Testis (tissue), 3 donors: ENCODE data around the gene STK17A. TPM values are rescaled to one million over a fixed set of nuclear protein-coding genes. Genes with fewer than 3 reads are reported as not detected.

Experiments used
- DNase-seq: peaks from one replicate; pipeline ENCODE4 v3.0.0-alpha.2; 2019
- H3K27ac ChIP-seq, 2 donors: fragments of 200-600 bp; sonication (generic); one replicate each; pipeline ENCODE4 v1.5.1; 2019
- H3K27me3 ChIP-seq: fragments of 200-600 bp; sonication (generic); one replicate; pipeline ENCODE4 v1.5.1; 2019
- H3K36me3 ChIP-seq: fragments of 200-600 bp; sonication (generic); one replicate; pipeline ENCODE4 v1.5.1; 2017; ENCODE audit warnings: low read depth; ENCODE audit errors: missing control alignments
- H3K4me1 ChIP-seq: fragments of 200-600 bp; sonication (generic); one replicate; pipeline ENCODE4 v1.5.1; 2019
- H3K4me3 ChIP-seq, 2 donors: fragments of 200-600 bp; sonication (generic); one replicate each; pipeline ENCODE4 v1.5.1; 2017 to 2019
- H3K9me3 ChIP-seq: fragments of 200-600 bp; sonication (generic); one replicate; pipeline ENCODE4 v1.5.1; 2017
- CTCF ChIP-seq, 3 experiments: fragments of 450-650 bp in 2 of 3; fragments of 200-600 bp in 1 of 3; sonication (generic) in 1 of 3; IDR thresholded peaks; one replicate each; pipeline ENCODE4 v1.5.1; 2016 to 2019; ENCODE audit warnings: antibody characterized with exemption in 3 of 3, mild to moderate bottlenecking in 2 of 3, moderate library complexity in 1 of 3
- POLR2A ChIP-seq: fragments of 450-650 bp; IDR thresholded peaks from one replicate; pipeline ENCODE4 v1.6.1; 2017; ENCODE audit warnings: antibody characterized with exemption, mild to moderate bottlenecking, moderate library complexity
- WGBS, 2 donors: methylation state at CpG; one replicate each; pipeline ENCODE4 v1.1.5; 2018; 5-methylcytosine and 5-hydroxymethylcytosine counted together
- intact Hi-C: fragments of 100-400 bp; cut with DNase I; formaldehyde crosslinking; loops from one replicate; pipeline ENCODE4 v1.15.1; 2023; ENCODE audit warnings: low total_unique reads
- polyA plus RNA-seq: library from polyadenylated mRNA; stranded (reverse); fragments of 350-450 nt; fragmentation: Illumina TruSeq; extraction: RNeasy Lipid Tissue Mini Kit (QIAGEN cat#74804); gene quantifications from one replicate; pipeline ENCODE4 v1.2.3, GENCODE V29; 2014; ENCODE audit warnings: low read depth, low replicate concordance; ENCODE audit not compliant: insufficient read depth
- total RNA-seq, 2 donors: library from RNA; depleted of rRNA; stranded (reverse); fragments of >200 nt; gene quantifications; one replicate each; pipeline ENCODE4 v1.2.3, GENCODE V29; 2016

Gene STK17A
- total and polyA plus RNA-seq, 3 donors from 2014 or later: 14.8 to 43.2 (median 18.8) TPM

DNA sequence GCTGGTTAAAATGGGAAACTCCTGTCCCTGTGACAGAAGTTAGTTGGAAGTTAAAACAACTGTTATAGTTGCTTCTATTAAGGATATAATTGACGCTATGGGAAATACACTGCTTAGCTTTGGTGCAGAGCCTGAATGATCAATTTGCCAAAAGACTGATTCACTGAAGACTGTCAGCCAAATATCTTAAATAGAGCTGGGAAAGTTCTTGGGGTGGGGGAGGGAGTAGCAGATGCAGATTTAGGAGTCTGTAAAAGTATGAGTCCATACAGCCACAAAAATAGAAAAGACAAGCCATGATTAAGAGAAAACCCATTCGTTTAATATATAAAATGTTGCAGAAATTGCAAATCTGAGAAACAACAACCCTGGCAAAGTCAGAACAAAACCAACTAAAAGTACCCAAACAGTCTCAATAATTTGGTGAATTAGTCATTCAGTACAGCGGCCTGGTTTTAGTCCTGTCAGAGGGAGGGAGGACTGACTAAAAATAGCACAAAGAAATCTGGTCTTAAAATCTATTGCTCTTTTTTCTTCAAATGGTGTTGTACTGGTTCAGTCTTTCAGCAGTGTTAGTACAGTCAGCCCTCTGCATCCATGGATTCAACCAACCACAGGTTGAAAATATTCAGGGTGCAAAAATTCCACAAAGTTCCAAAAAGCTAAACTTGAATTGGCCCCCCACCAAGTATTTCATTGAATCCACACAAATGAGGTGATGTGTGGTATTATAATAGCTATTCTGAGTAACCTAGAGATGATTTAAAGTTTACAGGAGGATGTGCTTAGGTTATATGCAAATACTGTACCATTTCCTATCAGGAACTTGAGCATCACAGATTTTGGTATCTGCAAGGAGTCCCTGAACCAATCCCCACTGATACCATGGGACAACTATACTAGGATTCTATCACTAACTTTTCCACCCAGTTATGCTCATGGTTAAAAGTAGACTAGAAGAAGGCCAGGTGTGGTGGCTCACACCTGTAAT lies 30.0 kb downstream of the STK17A start:
- DNase-seq: no peak
- intact Hi-C loops: no loop called here
- Histone ChIP-seq H3K36me3 (no peaks in the 10 kb centered on the region), H3K4me3 (no peak overlapping the region), H3K9me3 (no peaks in the 10 kb centered on the region), H3K27ac (no peak overlapping the region), H3K4me1 (no peaks in the 10 kb centered on the region), H3K27me3 (no peaks in the 10 kb centered on the region)
- no peak for TF ChIP-seq CTCF (IDR thresholded peaks at IDR 0.05)
- TF ChIP-seq POLR2A: no peak
- 62 to 68% methylated on average over 3 of the region's 3 CpGs for WGBS, 2 donors

GRCh38 chr7:43615558-43616145 lies 32.7 kb downstream of the STK17A start:
- Histone ChIP-seq H3K36me3 (no peaks in the 10 kb centered on the region), H3K27me3 (no peaks in the 10 kb centered on the region), H3K4me1 (no peaks in the 10 kb centered on the region), H3K27ac (no peak overlapping the region), H3K9me3 (no peaks in the 10 kb centered on the region), H3K4me3 (no peak overlapping the region)
- 82% methylated on average over 7 of the region's 7 CpGs for WGBS, 2 donors
- DNase-seq: no peak
- intact Hi-C loops: no loop called here
- no peak for TF ChIP-seq CTCF (IDR thresholded peaks at IDR 0.05)
- TF ChIP-seq POLR2A: no peak

GRCh38 chr7:43616977-43617376 lies 34.1 kb downstream of the STK17A start:
- H3K4me1 ChIP-seq: no peaks in the 10 kb centered on the region
- no peak overlapping the region for H3K27ac ChIP-seq
- intact Hi-C loops: no loop called here
- H3K27me3 ChIP-seq: no peaks in the 10 kb centered on the region
- TF ChIP-seq CTCF (IDR thresholded peaks at IDR 0.05) (no peak), POLR2A (no peak)
- H3K36me3 ChIP-seq: no peaks in the 10 kb centered on the region
- WGBS, 2 donors: 95 to 97% methylated on average over 4 of the region's 4 CpGs
- H3K4me3 ChIP-seq: no peak overlapping the region
- DNase-seq: no peak
- H3K9me3 ChIP-seq: no peaks in the 10 kb centered on the region

- Histone ChIP-seq H3K36me3 (no peaks in the 10 kb centered on the region), H3K27me3 (no peaks in the 10 kb centered on the region), H3K4me1 (no peaks in the 10 kb centered on the region), H3K4me3 (no peak overlapping the region), H3K27ac (no peak overlapping the region), H3K9me3 (no peaks in the 10 kb centered on the region)
- 60 to 68% methylated on average over 4 of the region's 4 CpGs for WGBS, 2 donors
- DNase-seq: no peak
- TF ChIP-seq CTCF (IDR thresholded peaks at IDR 0.05) (no peak), POLR2A (no peak)
- intact Hi-C loops: no loop called here
Measured at GRCh38 chr7:43618073-43618472, 35.2 kb downstream of the STK17A start.
